PC-9 (cell line): Measurements from ENCODE around the gene XPO6.

Source experiments
- EZH2 ChIP-seq: fragments of 200-600 bp; sonication (generic); IDR thresholded peaks from 2 replicates; pipeline ENCODE4 v1.8.0; 2017; ENCODE audit warnings: antibody characterized with exemption, low read depth
- TF ChIP-seq, protein P1 (sequence below): fragments of 200-600 bp; sonication (generic); conservative IDR thresholded peaks from 2 replicates; pipeline ENCODE4 v1.6.1; 2017; ENCODE audit warnings: mixed run types, antibody characterized with exemption, mild to moderate bottlenecking, moderate library complexity

DNA sequence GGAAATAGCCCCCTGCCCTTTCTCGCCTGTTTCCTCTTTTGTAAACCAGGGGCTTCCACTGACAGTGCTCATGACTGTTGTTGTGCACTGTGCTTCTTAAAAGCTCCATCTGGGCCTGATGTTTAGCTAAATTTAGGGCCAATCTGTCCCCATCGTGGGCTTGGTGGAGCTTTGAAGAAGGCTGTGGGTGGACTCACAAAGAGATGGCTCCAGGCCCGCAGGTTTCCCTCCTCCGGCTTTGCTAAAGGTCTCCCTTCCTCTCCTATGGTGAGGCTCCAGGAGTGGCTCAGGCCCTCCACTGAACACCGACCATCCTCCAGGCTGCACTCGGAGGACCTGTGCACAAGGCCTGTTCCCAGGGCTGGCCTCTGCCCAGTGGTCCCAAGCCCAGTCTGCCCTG lies 30.2 kb upstream of the XPO6 start:
- TF ChIP-seq, protein P1, sequence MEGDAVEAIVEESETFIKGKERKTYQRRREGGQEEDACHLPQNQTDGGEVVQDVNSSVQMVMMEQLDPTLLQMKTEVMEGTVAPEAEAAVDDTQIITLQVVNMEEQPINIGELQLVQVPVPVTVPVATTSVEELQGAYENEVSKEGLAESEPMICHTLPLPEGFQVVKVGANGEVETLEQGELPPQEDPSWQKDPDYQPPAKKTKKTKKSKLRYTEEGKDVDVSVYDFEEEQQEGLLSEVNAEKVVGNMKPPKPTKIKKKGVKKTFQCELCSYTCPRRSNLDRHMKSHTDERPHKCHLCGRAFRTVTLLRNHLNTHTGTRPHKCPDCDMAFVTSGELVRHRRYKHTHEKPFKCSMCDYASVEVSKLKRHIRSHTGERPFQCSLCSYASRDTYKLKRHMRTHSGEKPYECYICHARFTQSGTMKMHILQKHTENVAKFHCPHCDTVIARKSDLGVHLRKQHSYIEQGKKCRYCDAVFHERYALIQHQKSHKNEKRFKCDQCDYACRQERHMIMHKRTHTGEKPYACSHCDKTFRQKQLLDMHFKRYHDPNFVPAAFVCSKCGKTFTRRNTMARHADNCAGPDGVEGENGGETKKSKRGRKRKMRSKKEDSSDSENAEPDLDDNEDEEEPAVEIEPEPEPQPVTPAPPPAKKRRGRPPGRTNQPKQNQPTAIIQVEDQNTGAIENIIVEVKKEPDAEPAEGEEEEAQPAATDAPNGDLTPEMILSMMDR: no peak
- no peak for TF ChIP-seq EZH2
